H1 (cell line): Measurements from ENCODE around the gene BUD23. TPM values are rescaled to one million over a fixed set of nuclear protein-coding genes. Genes with fewer than 3 reads are reported as not detected.

Source experiments
- BRCA1 ChIP-seq: IDR thresholded peaks from 2 replicates; pipeline ENCODE4 v1.6.1; 2012; ENCODE audit warnings: low read depth, low read length, improper control_type of control experiment
- polyA plus RNA-seq, 7 experiments: library from polyadenylated mRNA; depleted of rRNA in 3 of 7; stranded (reverse) in 5 of 7; unstranded in 2 of 7; fragments of >200 nt in 5 of 7; fragments of 200-250 nt in 2 of 7; gene quantifications; 1 replicate in 5 of 7; 2 replicates in 1 of 7; 4 replicates in 1 of 7; pipeline versions ENCODE4 v1.2.1 to v1.2.3, GENCODE V29; 2011 to 2013; ENCODE audit warnings: missing spikeins in 2 of 7, mixed read lengths in 2 of 7
- total RNA-seq: library from RNA; stranded (reverse); fragmentation: NEBNext Ultra II Directional; extraction: Animal tissue kit (Norgen Biotek cat#: 25700); gene quantifications from 2 replicates; pipeline ENCODE4 v1.2.1, GENCODE V29; 2021

BUD23 gene
- total and polyA plus RNA-seq, 2 of the 8 experiments (the other 6 are each of a cell fraction or from before 2014, with no cell fraction given): 72.3 to 78.4 TPM

GRCh38 chr7:73734619-73735527 is 51.5 kb downstream of the BUD23 start (continued):
- TF ChIP-seq BRCA1: no peak
